HepG2 (cell line): ENCODE results near the gene PSMD3. TPM values are rescaled to one million over a fixed set of nuclear protein-coding genes. Genes with fewer than 3 reads are reported as not detected.

Experiments used
- ADNP ChIP-seq: sonication (generic); formaldehyde crosslinking; IDR thresholded peaks from 2 replicates; pipeline ENCODE4 v1.4.0; 2020; ENCODE audit warnings: missing genetic modification reagents
- EZH2 ChIP-seq: conservative IDR thresholded peaks from 2 replicates; pipeline ENCODE4 v1.6.1; 2012; ENCODE audit warnings: mild to moderate bottlenecking, low read depth, low read length, moderate library complexity
- FOSL1 ChIP-seq: sonication (generic); formaldehyde crosslinking; IDR thresholded peaks from 2 replicates; pipeline ENCODE4 v1.9.0; 2021; ENCODE audit warnings: missing genetic modification reagents, borderline replicate concordance
- FOXA1 ChIP-seq, 2 experiments: fragments of 450-650 bp in 1 of 2; sonication (generic) in 1 of 2; formaldehyde crosslinking in 1 of 2; IDR thresholded peaks; 2 replicates each; pipeline versions ENCODE4 v1.4.0 to v1.6.1; 2016 to 2020; ENCODE audit warnings: missing genetic modification reagents in 1 of 2
- FOXJ3 ChIP-seq: sonication (generic); formaldehyde crosslinking; IDR thresholded peaks from 2 replicates; pipeline ENCODE4 v1.4.0; 2020; ENCODE audit warnings: missing genetic modification reagents, mild to moderate bottlenecking, borderline replicate concordance
- HHEX ChIP-seq: IDR thresholded peaks from 2 replicates; pipeline ENCODE4 v1.6.1; 2016; ENCODE audit warnings: control low read depth
- LCORL ChIP-seq, 2 experiments: fragments of 450-650 bp in 1 of 2; sonication (generic) in 1 of 2; formaldehyde crosslinking in 1 of 2; IDR thresholded peaks; 2 replicates each; pipeline versions ENCODE4 v1.5.0 to v1.6.1; 2017 to 2020; ENCODE audit warnings: antibody characterized with exemption in 1 of 2, missing genetic modification reagents in 1 of 2
- PHF8 ChIP-seq: sonication (generic); formaldehyde crosslinking; IDR thresholded peaks from 2 replicates; pipeline ENCODE4 v1.5.0; 2020; ENCODE audit warnings: missing genetic modification reagents
- RNF2 ChIP-seq: fragments of 450-650 bp; conservative IDR thresholded peaks from 2 replicates; pipeline ENCODE4 v1.6.1; 2016; ENCODE audit warnings: low read depth
- RXRB ChIP-seq: IDR thresholded peaks from 2 replicates; pipeline ENCODE4 v1.6.1; 2016; ENCODE audit warnings: borderline replicate concordance, missing genetic modification reagents, missing compliant biosample characterization
- ZIK1 ChIP-seq: sonication (generic); formaldehyde crosslinking; IDR thresholded peaks from 2 replicates; pipeline ENCODE4 v1.5.0; 2020; ENCODE audit warnings: mild to moderate bottlenecking, low read depth, missing genetic modification reagents, borderline replicate concordance
- ZNF124 ChIP-seq: sonication (generic); formaldehyde crosslinking; IDR thresholded peaks from 2 replicates; pipeline ENCODE4 v1.4.0; 2020; ENCODE audit warnings: missing genetic modification reagents
- ZNF253 ChIP-seq: sonication (generic); formaldehyde crosslinking; IDR thresholded peaks from 2 replicates; pipeline ENCODE4 v1.8.0; 2022; ENCODE audit warnings: mild to moderate bottlenecking, missing genetic modification reagents, borderline replicate concordance
- ZNF317 ChIP-seq: sonication (generic); formaldehyde crosslinking; IDR thresholded peaks from 2 replicates; pipeline ENCODE4 v1.5.0; 2020; ENCODE audit warnings: mild to moderate bottlenecking, missing genetic modification reagents
- ZNF335 ChIP-seq: sonication (generic); formaldehyde crosslinking; IDR thresholded peaks from 2 replicates; pipeline ENCODE4 v1.4.0; 2020; ENCODE audit warnings: missing genetic modification reagents
- ZNF547 ChIP-seq: sonication (generic); formaldehyde crosslinking; IDR thresholded peaks from 2 replicates; pipeline ENCODE4 v1.5.1; 2020; ENCODE audit warnings: mild to moderate bottlenecking, missing genetic modification reagents
- ZNF614 ChIP-seq: IDR thresholded peaks from 2 replicates; pipeline ENCODE4 v1.6.1; 2018; ENCODE audit warnings: missing biosample characterization, missing genetic modification reagents, inconsistent platforms, borderline replicate concordance
- ZNF652 ChIP-seq: IDR thresholded peaks from 2 replicates; pipeline ENCODE4 v1.6.1; 2016; ENCODE audit warnings: low read depth, borderline replicate concordance
- ZSCAN9 ChIP-seq: IDR thresholded peaks from 2 replicates; pipeline ENCODE4 v1.6.1; 2016; ENCODE audit warnings: borderline replicate concordance
- polyA plus RNA-seq, 8 experiments: library from polyadenylated mRNA; depleted of rRNA in 3 of 8; stranded (reverse) in 7 of 8; unstranded in 1 of 8; fragments of >200 nt; fragmentation: Illumina TruSeq in 4 of 8; extraction: Trizol in 4 of 8; gene quantifications; 2 replicates each; pipeline versions ENCODE4 v1.2.1 to v1.2.3, GENCODE V29; 2011 to 2016; ENCODE audit warnings: low read depth in 4 of 8, missing spikeins in 1 of 8, mixed read lengths in 1 of 8; ENCODE audit not compliant: insufficient read depth in 1 of 8
- total RNA-seq, 5 experiments: library from RNA; depleted of rRNA; stranded (reverse); fragments of >200 nt; fragmentation: Illumina TruSeq; extraction: Trizol; gene quantifications; 2 replicates each; pipeline ENCODE4 v1.2.3, GENCODE V29; 2016; ENCODE audit warnings: low read depth in 1 of 5
- TF ChIP-seq, protein P1 (sequence below): sonication (generic); formaldehyde crosslinking; conservative IDR thresholded peaks from 2 replicates; pipeline ENCODE4 v1.4.0; 2020; ENCODE audit warnings: missing genetic modification reagents
- TF ChIP-seq, protein P2 (sequence below): sonication (generic); formaldehyde crosslinking; IDR thresholded peaks from 2 replicates; pipeline ENCODE4 v1.4.0; 2020; ENCODE audit warnings: low read depth, mild to moderate bottlenecking, missing genetic modification reagents
- TF ChIP-seq, protein P3 (sequence below): IDR thresholded peaks from 2 replicates; pipeline ENCODE4 v1.6.1; 2016; ENCODE audit warnings: control low read depth
- TF ChIP-seq, protein P4 (sequence below): sonication (generic); formaldehyde crosslinking; IDR thresholded peaks from 2 replicates; pipeline ENCODE4 v1.5.0; 2020; ENCODE audit warnings: mild to moderate bottlenecking, low read depth, missing genetic modification reagents, borderline replicate concordance
- TF ChIP-seq, protein P5 (sequence below): sonication (generic); formaldehyde crosslinking; IDR thresholded peaks from 2 replicates; pipeline ENCODE4 v1.4.0; 2020; ENCODE audit warnings: mild to moderate bottlenecking, low read depth, missing genetic modification reagents
- TF ChIP-seq, protein P6 (sequence below): sonication (generic); formaldehyde crosslinking; IDR thresholded peaks from 2 replicates; pipeline ENCODE4 v1.5.0; 2020; ENCODE audit warnings: missing genetic modification reagents

The PSMD3 gene
- total and polyA plus RNA-seq, 2 of the 13 experiments (the other 11 are each of a cell fraction or from before 2014, with no cell fraction given): 97.4 to 146 TPM

DNA sequence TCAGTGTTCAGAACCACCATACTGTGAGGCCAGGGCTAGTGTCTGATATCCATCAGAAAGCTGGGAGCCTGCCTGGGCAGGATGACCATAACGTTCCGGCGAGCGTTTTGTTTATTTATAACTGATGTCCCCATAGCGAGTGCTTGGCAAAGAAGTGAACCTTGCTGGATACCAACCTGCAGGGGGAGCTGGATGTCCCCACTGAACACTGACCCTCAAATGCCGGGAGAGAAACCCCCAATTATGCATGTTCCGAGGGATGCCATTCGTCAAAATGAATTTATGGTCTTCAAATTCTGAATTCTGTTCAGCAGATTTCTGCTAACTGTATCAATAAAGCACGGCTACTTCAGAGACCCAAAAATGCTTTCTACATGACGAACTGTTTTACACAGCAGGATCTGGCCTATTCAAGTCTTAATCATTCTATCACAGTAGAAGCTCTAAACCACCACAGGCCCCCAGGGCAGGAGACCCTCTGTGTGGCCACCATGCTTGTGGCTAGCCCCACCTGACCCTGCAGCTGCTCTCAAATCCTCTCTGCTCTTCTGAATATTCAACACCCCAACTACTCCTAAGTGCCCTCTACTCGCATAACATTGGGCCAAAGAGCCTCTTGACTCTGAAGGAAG, 58.4 kb downstream of the PSMD3 start (continued):
- TF ChIP-seq FOXJ3 (CRISPR knock-in tag): no peak
- no peak for TF ChIP-seq ADNP (CRISPR knock-in tag)
- TF ChIP-seq RXRB (CRISPR knock-in tag): peak; percentile 31; the same call in 1 of the 2 replicates
- TF ChIP-seq, protein P1, sequence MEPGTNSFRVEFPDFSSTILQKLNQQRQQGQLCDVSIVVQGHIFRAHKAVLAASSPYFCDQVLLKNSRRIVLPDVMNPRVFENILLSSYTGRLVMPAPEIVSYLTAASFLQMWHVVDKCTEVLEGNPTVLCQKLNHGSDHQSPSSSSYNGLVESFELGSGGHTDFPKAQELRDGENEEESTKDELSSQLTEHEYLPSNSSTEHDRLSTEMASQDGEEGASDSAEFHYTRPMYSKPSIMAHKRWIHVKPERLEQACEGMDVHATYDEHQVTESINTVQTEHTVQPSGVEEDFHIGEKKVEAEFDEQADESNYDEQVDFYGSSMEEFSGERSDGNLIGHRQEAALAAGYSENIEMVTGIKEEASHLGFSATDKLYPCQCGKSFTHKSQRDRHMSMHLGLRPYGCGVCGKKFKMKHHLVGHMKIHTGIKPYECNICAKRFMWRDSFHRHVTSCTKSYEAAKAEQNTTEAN (CRISPR knock-in tag): no peak
- no peak for TF ChIP-seq FOSL1 (CRISPR knock-in tag)
- TF ChIP-seq ZNF614 (CRISPR knock-in tag): peak; percentile 54; the same call in 1 of the 2 replicates
- TF ChIP-seq ZNF547: no peak
- TF ChIP-seq RNF2: no peak
- TF ChIP-seq, protein P2, sequence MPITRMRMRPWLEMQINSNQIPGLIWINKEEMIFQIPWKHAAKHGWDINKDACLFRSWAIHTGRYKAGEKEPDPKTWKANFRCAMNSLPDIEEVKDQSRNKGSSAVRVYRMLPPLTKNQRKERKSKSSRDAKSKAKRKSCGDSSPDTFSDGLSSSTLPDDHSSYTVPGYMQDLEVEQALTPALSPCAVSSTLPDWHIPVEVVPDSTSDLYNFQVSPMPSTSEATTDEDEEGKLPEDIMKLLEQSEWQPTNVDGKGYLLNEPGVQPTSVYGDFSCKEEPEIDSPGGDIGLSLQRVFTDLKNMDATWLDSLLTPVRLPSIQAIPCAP (CRISPR knock-in tag): no peak
- TF ChIP-seq ZIK1 (CRISPR knock-in tag): no peak
- TF ChIP-seq ZSCAN9 (CRISPR knock-in tag): no peak
- 0 out of 2 replicates have a peak, but pooled peaks have one; percentile 17 for TF ChIP-seq ZNF652 (CRISPR knock-in tag)
- TF ChIP-seq HHEX (CRISPR knock-in tag): no peak
- no peak for TF ChIP-seq EZH2
- TF ChIP-seq PHF8: 0 out of 2 replicates have a peak, but pooled peaks have one; percentile 21
- no peak for TF ChIP-seq LCORL (IDR thresholded peaks at IDR 0.05)
- no peak for TF ChIP-seq LCORL (CRISPR knock-in tag; IDR thresholded peaks at IDR 0.05)
- TF ChIP-seq, protein P3, sequence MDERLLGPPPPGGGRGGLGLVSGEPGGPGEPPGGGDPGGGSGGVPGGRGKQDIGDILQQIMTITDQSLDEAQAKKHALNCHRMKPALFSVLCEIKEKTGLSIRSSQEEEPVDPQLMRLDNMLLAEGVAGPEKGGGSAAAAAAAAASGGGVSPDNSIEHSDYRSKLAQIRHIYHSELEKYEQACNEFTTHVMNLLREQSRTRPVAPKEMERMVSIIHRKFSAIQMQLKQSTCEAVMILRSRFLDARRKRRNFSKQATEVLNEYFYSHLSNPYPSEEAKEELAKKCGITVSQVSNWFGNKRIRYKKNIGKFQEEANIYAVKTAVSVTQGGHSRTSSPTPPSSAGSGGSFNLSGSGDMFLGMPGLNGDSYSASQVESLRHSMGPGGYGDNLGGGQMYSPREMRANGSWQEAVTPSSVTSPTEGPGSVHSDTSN (CRISPR knock-in tag): no peak
- no peak for TF ChIP-seq ZNF317 (CRISPR knock-in tag)
- TF ChIP-seq, protein P4, sequence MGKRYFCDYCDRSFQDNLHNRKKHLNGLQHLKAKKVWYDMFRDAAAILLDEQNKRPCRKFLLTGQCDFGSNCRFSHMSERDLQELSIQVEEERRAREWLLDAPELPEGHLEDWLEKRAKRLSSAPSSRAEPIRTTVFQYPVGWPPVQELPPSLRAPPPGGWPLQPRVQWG (CRISPR knock-in tag): no peak
- TF ChIP-seq, protein P5, sequence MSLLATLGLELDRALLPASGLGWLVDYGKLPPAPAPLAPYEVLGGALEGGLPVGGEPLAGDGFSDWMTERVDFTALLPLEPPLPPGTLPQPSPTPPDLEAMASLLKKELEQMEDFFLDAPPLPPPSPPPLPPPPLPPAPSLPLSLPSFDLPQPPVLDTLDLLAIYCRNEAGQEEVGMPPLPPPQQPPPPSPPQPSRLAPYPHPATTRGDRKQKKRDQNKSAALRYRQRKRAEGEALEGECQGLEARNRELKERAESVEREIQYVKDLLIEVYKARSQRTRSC (CRISPR knock-in tag): no peak
- TF ChIP-seq, protein P6, sequence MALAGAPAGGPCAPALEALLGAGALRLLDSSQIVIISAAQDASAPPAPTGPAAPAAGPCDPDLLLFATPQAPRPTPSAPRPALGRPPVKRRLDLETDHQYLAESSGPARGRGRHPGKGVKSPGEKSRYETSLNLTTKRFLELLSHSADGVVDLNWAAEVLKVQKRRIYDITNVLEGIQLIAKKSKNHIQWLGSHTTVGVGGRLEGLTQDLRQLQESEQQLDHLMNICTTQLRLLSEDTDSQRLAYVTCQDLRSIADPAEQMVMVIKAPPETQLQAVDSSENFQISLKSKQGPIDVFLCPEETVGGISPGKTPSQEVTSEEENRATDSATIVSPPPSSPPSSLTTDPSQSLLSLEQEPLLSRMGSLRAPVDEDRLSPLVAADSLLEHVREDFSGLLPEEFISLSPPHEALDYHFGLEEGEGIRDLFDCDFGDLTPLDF (CRISPR knock-in tag): no peak
- peak; percentile 81; the same call in 1 of the 2 replicates for TF ChIP-seq ZNF335 (CRISPR knock-in tag)
- no peak for TF ChIP-seq FOXA1 (IDR thresholded peaks at IDR 0.05)
- no peak for TF ChIP-seq FOXA1 (CRISPR knock-in tag; IDR thresholded peaks at IDR 0.05)
- TF ChIP-seq ZNF124 (CRISPR knock-in tag): no peak
- TF ChIP-seq ZNF253 (CRISPR knock-in tag): no peak
